ENCODE data around the gene CAVIN2. TPM values are rescaled to one million over a fixed set of nuclear protein-coding genes. Genes with fewer than 3 reads are reported as not detected.

CAVIN2 gene
- total RNA-seq, 2 experiments from 2014 or later = not detected

DNA sequence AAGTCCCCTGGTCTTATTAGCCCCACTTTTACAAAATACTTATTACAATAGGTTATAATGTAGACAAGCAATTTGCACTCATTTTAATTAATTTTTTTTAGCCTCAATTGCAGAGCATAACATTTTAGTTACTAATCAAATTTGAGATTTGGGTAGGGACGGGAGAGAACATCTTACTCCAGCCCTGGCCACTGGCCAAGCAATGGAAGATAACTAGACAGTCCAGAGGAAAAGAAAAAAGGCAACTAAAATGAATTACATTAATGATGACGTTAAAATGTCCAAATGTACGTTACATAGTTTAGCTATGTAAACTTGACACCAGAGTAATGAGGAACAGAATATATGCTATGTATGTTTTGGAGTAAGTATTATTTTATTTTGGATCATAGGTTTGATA, 11.0 kb upstream of the CAVIN2 start:
- Mint-ChIP-seq H3K4me3 (no peak overlapping the region), H3K27ac (no peak overlapping the region), H3K27me3 (peaks cover 7% of the 10 kb centered on the region), H3K4me1 (no peaks in the 10 kb centered on the region), H3K36me3 (ENCODE audit: low read depth) (no peaks in the 10 kb centered on the region), H3K9me3 (no peaks in the 10 kb centered on the region)
- DNase-seq = no peak
- POLR2A ChIA-PET = no interaction called here
- CTCF ChIA-PET = interaction anchor here (0.9 kb wide), 1 partner anchor 27 kb away, joined by 4 read pairs; no protein-coding TSS in a partner anchor

DNA sequence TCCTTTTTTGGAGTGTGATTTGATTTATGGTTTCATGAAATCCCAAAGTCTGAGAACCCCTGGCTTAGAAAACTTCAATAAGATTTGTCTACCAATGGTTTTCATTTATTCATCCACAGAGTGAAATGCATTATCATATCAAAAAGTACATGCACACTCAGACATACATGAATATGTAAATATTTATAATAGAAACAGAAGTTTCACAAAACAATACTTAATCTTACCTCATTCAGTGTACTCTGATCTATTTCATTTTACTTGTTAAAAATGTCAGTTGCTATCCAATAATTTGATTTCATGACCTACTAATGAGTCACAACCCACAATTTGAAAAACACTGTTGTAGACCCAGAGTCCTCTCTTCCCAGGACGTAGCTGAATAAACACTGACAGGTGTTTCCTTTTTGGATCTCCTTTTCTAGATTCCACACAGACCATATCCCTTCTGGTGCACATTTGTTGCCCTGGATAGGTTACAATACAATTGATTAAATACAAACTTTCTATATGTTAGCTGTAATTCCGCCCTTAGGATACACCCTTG, 10.4 kb upstream of the CAVIN2 start:
- no peak for DNase-seq
- no peaks in the 10 kb centered on the region for H3K4me1 Mint-ChIP-seq
- no peak overlapping the region for H3K27ac Mint-ChIP-seq
- peaks cover 8% of the 10 kb centered on the region for H3K27me3 Mint-ChIP-seq
- H3K36me3 Mint-ChIP-seq (ENCODE audit: low read depth) = no peaks in the 10 kb centered on the region
- CTCF ChIA-PET = no interaction called here
- no peaks in the 10 kb centered on the region for H3K9me3 Mint-ChIP-seq
- POLR2A ChIA-PET = no interaction called here
- no peak overlapping the region for H3K4me3 Mint-ChIP-seq

DNA sequence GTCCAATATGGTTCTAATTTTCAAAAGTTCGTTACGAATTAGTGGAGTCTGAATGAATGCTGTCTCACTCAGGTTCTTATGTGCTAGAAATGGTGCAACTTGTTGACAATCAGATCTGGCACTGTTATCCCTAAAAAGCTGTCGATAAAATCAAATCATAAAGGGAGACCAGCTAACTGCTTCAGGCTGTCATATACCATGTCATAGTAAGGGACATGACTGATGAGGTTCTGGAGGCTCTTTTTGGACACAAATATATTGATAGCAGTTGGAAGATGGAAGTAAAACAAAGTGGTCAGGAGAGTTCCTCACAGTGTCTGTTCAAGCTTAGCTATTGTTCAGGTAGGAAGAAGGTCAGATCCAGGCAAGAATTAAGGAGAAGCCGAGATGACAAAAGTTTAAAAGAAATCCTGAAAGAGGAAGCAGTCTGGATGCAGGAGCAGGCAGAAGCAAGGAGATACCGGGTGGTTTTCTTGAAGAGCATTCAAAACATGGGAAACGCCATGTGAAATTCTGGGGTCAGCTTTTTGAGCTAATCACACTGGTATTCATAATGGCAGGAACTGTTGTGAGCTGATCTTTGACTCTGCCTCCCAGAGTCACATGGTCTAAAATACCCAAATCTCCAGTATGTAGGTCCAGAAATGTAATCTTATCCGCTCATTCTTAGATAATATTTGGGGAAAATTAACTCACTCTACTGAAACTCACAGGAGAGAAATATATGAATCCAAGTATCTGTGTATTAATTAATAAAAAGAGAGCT, 9.4 kb upstream of the CAVIN2 start:
- no peak for DNase-seq
- Mint-ChIP-seq H3K27me3 (peaks cover 11% of the 10 kb centered on the region), H3K27ac (no peak overlapping the region), H3K9me3 (no peaks in the 10 kb centered on the region), H3K36me3 (ENCODE audit: low read depth) (no peaks in the 10 kb centered on the region), H3K4me1 (no peaks in the 10 kb centered on the region), H3K4me3 (no peak overlapping the region)
- POLR2A ChIA-PET = no interaction called here
- CTCF ChIA-PET = no interaction called here

DNA sequence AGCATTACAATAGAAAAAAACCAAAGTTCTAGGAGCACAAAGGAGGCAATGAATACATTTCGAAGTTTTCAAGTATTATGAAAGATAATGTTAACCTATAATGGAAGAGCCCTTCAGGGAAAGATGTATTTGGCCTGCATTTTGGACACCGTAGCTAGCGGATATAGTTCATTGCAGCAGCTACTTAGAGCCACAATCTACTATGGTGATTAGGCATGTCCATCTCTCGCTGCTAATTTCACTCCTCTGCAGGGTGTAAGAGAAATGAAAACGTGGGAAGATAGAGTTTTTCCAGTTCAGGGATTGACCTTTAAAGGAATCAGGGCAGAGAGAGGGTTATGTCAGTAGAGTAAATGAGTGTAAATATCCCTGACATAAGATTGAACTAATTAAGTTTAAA, 8.5 kb upstream of the CAVIN2 start:
- peaks cover 11% of the 10 kb centered on the region for H3K27me3 Mint-ChIP-seq
- H3K9me3 Mint-ChIP-seq = no peaks in the 10 kb centered on the region
- no peaks in the 10 kb centered on the region for H3K36me3 Mint-ChIP-seq (ENCODE audit: low read depth)
- ChIA-PET CTCF (no interaction called here), POLR2A (no interaction called here)
- no peak overlapping the region for H3K27ac Mint-ChIP-seq
- no peak overlapping the region for H3K4me3 Mint-ChIP-seq
- DNase-seq = no peak
- no peaks in the 10 kb centered on the region for H3K4me1 Mint-ChIP-seq

DNA sequence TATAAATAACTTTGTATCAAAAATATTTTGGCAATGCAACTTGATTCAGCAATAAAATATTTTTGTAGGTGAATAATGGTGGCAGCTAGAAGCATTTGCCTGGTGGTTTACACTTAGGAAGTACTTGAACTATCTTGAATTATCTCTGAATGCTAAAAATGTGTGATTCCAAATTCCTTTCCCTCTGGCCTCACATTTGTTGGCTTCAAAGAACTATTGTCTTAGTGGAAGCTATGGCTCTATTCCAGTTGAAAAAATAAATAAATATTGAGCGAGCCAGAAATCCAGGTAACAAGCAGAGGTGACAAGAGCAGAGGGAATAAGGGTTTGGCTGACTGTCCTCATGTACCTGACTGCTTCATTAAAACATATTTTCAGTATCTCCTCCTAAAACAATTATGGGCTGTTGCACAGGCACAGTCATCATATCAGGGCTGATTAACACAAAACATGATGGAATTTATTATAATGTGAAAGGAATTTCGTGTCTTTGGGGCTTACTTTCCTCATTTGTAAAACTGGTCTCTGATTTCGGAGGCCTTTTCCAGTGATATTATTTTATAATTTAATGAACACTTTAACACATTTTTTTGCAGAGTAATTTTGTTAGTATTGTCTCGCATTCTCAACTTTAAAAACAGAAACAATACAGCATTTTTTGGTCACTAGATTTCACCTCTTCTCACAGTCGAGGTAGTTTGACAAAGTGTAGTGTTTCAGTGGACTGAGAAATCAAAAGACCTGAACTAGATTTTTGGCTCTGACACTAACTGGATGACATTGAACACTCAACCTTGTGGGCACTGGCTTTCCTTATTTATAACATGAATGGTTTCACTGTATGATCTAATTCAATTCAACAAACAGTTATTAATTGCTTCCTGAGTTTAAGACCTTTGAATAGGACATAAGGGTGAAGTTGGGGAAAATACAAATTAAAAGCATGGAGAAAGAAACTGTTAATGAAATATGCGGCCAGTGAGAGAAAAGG, 7.8 kb upstream of the CAVIN2 start:
- Mint-ChIP-seq H3K9me3 (no peaks in the 10 kb centered on the region), H3K4me3 (no peak overlapping the region), H3K27ac (no peak overlapping the region), H3K36me3 (ENCODE audit: low read depth) (no peaks in the 10 kb centered on the region), H3K27me3 (peaks cover 11% of the 10 kb centered on the region), H3K4me1 (no peaks in the 10 kb centered on the region)
- ChIA-PET CTCF (no interaction called here), POLR2A (no interaction called here)
- DNase-seq = no peak

DNA sequence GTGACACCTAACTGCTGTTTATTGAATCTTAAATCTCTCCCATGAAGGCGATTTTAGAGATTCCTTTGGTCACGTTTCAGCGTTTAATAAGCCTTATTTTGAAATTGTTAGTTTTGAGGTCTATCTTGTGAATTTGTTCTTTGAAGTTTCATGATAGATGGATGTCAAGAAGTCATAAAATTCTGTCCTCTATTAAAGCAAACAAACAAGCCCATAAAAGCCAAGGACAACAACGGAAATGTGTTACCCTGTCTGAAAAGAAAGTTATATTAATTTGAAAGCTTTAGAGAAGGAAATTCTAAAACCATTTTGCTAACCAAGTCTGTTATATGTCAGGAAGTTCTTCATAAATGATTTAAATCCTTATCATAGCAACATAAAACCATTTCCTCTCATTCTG, 7.0 kb upstream of the CAVIN2 start:
- ChIA-PET POLR2A (no interaction called here), CTCF (no interaction called here)
- H3K27me3 Mint-ChIP-seq = peaks cover 15% of the 10 kb centered on the region
- H3K4me1 Mint-ChIP-seq = no peaks in the 10 kb centered on the region
- H3K27ac Mint-ChIP-seq = no peak overlapping the region
- no peak overlapping the region for H3K4me3 Mint-ChIP-seq
- no peaks in the 10 kb centered on the region for H3K36me3 Mint-ChIP-seq (ENCODE audit: low read depth)
- no peak for DNase-seq
- no peaks in the 10 kb centered on the region for H3K9me3 Mint-ChIP-seq

DNA sequence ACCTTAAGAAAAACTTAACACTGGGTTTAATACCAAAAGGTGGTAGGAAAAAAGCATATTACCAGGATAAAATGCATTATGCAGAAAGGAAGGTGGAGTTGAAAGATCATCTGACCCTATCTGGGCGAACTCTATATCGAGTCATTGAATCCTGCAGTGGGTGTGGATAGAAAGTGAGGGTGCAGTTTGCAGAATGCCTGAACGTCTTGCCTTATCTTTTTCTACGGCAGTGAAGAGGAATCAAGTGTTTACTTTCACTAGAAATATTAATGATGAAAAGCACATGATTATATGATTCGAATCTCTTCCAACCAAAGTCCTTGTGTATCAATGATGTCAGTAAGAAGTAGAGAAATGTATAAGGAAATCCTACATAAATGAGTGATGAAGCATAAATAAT, 4.3 kb upstream of the CAVIN2 start:
- Mint-ChIP-seq H3K27me3 (peaks cover 39% of the 10 kb centered on the region), H3K4me1 (peaks cover under 1% of the 10 kb centered on the region), H3K36me3 (ENCODE audit: low read depth) (no peaks in the 10 kb centered on the region), H3K4me3 (no peak overlapping the region), H3K27ac (no peak overlapping the region), H3K9me3 (no peaks in the 10 kb centered on the region)
- no peak for DNase-seq
- POLR2A ChIA-PET = no interaction called here
- CTCF ChIA-PET = no interaction called here

DNA sequence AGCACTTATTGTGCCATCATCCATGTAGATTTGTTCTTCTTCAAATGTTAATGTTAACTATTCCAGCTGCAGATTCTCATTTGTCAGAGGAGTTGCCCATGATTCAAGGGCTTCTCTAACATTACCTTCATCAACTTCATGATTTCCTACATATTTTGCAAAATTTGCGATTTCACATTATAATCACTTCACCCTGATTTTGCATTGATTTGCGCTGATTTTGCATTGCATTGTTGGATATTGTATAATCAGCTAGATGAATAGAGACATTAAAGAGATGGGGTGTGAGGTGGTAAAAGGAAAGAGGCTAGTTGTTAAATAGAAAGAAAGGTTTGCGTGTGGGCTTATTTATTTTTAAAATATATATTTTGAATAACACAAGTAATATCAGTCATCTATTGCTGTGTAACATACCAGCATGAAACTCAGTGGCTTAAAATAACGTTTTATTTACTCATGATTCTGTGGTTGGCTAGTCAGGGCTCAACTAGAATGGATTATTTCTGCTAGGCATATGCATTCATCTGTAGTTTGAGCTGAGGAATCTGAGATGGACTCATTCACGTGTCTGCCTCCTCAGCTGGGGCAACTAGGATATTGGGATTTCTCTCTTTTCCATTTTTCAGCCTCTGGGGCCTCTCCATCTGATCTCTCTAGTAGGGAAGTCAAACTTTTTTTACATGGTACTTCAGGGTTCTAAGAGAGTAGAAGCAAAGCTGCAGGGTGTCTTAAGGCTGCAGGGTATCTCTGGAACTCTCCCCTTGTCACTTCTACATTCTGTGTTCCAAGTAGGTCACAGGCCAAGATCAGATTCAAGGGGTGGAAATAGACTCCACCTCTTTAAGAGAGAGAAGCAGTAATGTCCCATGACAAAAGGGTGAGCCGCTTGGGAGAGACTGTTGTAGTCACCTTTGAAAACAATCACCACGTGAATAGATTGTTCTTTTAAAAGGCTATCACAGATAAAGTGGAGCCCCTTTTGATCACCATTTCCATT, 2.2 kb upstream of the CAVIN2 start:
- Mint-ChIP-seq H3K27me3 (peaks cover 57% of the 10 kb centered on the region), H3K36me3 (ENCODE audit: low read depth) (no peaks in the 10 kb centered on the region), H3K4me3 (no peak overlapping the region), H3K9me3 (no peaks in the 10 kb centered on the region), H3K27ac (no peak overlapping the region), H3K4me1 (peaks cover 2% of the 10 kb centered on the region)
- DNase-seq = no peak
- POLR2A ChIA-PET = no interaction called here
- CTCF ChIA-PET = interaction anchor here (1.2 kb wide), 1 partner anchor 294 kb away, joined by 3 read pairs; no protein-coding TSS in a partner anchor

DNA sequence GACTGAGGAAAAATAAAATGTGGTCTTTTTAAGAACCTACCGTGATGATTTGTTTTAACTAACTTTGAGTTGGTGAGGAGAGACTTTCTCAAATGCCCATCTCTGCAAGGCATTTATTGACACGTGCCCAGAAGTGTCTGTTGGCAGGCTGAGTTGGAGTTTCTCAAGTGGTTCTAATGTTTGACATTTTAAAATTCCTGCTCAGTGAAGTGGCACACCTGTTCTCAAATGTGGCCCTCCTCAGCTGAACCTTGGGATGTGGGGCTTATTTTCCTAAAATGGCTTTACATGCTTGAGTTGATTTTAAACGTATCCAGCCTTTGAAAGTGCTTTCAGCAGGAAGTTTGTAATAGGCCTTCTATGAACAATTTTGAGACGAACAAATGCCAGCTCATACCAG, 876 bp upstream of the CAVIN2 start:
- CTCF ChIA-PET = no interaction called here

DNA sequence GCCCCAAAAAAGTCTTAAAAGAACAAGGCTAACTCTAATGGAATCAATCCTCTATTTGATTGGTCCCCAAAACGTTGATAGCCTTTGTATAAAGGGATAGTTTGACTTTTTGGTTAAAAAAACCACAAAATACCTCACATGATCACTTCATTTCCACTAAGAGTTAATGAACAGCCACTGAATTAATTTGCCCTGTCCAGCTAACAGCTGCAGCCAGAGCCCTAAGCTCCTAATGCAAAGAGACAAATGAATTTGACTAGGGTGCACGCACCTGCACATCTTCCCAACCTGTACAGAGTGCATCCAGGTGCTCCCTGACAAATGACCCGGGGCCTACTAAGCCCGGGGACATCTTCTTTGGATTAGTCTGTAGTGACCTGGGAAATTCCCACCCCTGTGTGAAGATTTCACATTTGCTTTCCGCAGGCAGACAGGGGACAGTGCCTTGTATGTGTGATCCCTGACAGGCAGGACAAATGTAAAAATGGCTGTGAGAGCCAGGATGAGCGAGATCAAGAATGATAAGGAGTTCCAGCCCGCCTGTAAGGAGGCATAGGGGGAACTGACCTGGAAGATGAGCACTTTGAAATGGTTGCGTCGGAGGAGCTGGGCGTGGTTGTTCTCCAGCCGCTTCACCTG, 893 bp downstream of the CAVIN2 start:
- POLR2A ChIA-PET = no interaction called here
- peaks cover 2% of the 10 kb centered on the region for H3K4me1 Mint-ChIP-seq
- no peaks in the 10 kb centered on the region for H3K9me3 Mint-ChIP-seq
- no peak overlapping the region for H3K27ac Mint-ChIP-seq
- CTCF ChIA-PET = interaction anchor here (0.6 to 0.8 kb wide), 2 partner anchors 39 to 487 kb away, joined by 3 to 4 read pairs; no protein-coding TSS in a partner anchor
- H3K4me3 Mint-ChIP-seq = no peak overlapping the region
- peaks cover 59% of the 10 kb centered on the region for H3K27me3 Mint-ChIP-seq
- no peak for DNase-seq
- H3K36me3 Mint-ChIP-seq (ENCODE audit: low read depth) = no peaks in the 10 kb centered on the region

More for the DNA sequence above, 876 bp upstream of the CAVIN2 start:
- peaks cover 2% of the 10 kb centered on the region for H3K4me1 Mint-ChIP-seq
- H3K27me3 Mint-ChIP-seq = peaks cover 59% of the 10 kb centered on the region
- no peak overlapping the region for H3K4me3 Mint-ChIP-seq
- no peak for DNase-seq
- POLR2A ChIA-PET = no interaction called here
- no peak overlapping the region for H3K27ac Mint-ChIP-seq
- no peaks in the 10 kb centered on the region for H3K9me3 Mint-ChIP-seq
- H3K36me3 Mint-ChIP-seq (ENCODE audit: low read depth) = no peaks in the 10 kb centered on the region

DNA sequence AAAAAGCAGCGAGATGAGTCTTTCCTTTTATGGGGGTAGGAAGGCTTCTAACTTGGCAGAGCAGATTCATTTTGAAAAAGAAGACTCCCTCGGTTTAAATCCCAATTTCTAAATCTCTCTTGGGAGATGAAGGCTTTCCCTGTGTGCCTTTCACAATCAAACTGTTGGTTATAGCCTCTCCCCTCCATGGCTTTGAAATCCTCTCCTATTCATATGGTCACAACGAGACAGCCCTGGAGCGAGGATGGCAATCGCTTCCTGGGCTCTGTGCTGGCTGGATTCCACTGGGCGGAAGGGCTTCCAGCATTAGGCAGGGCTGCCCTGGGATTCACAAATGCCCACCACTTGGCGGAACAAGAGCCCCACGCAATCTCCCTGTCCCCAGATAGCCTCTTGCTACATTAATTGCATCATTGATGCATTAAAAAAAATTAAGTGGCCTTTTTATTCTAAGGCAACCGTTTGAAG, 1.6 kb downstream of the CAVIN2 start:
- Mint-ChIP-seq H3K36me3 (ENCODE audit: low read depth) (no peaks in the 10 kb centered on the region), H3K27ac (no peak overlapping the region), H3K4me1 (peaks cover 2% of the 10 kb centered on the region), H3K4me3 (no peak overlapping the region), H3K27me3 (peaks cover 59% of the 10 kb centered on the region), H3K9me3 (no peaks in the 10 kb centered on the region)
- no peak for DNase-seq
- ChIA-PET POLR2A (no interaction called here), CTCF (no interaction called here)

DNA sequence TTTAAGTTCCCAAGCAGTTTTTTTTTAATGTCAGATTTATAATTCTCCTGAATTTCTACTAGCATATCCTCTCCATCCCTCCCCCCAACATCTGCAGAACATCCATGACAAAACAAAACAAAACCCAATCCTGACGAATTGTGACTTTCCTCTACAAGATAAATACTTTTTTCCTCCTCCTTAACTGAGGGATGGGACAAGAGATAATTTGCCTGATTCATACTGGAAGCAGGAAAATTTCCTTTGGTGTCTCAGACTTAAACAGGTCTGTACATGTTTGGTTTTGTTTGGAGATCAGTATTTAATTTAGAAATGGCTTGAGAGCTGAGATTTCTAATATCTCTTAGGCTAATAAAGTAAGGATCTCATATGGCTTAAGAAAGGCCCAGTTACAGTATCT, 2.2 kb downstream of the CAVIN2 start:
- no peak overlapping the region for H3K27ac Mint-ChIP-seq
- ChIA-PET POLR2A (no interaction called here), CTCF (no interaction called here)
- no peaks in the 10 kb centered on the region for H3K36me3 Mint-ChIP-seq (ENCODE audit: low read depth)
- no peaks in the 10 kb centered on the region for H3K9me3 Mint-ChIP-seq
- peaks cover 2% of the 10 kb centered on the region for H3K4me1 Mint-ChIP-seq
- H3K4me3 Mint-ChIP-seq = no peak overlapping the region
- peaks cover 64% of the 10 kb centered on the region for H3K27me3 Mint-ChIP-seq
- DNase-seq = no peak
